CD8-positive, alpha-beta memory T cell (primary cell): ENCODE results near the gene PLPPR3. TPM values are rescaled to one million over a fixed set of nuclear protein-coding genes. Genes with fewer than 3 reads are reported as not detected.

ENCODE experiments used
- CTCF ChIA-PET: fragments of 350-600 bp; sonication (Branson Sonifier 250); formaldehyde crosslinking; loops from one replicate; lab custom pipeline; 2021; ENCODE audit warnings: antibody characterized with exemption; lab: Charles Lee
- POLR2A ChIA-PET: fragments of 350-600 bp; sonication (Branson Sonifier 250); formaldehyde crosslinking; loops from one replicate; lab custom pipeline; 2021; ENCODE audit warnings: antibody characterized with exemption; lab: Charles Lee
- DNase-seq, 5 donors: peaks; one replicate each; pipeline versions ENCODE4 v3.0.0 to v3.0.0-alpha.2; 2020 to 2022; ENCODE audit warnings: mixed read lengths in 1 of 5
- H3K27ac ChIP-seq: one replicate; pipeline ENCODE4 v1.7.0; 2013; ENCODE audit warnings: low read depth, mild to moderate bottlenecking, low read length, moderate library complexity
- H3K27me3 ChIP-seq: 2 replicates; pipeline ENCODE4 v1.7.0; 2013; ENCODE audit warnings: low read length, mild to moderate bottlenecking; ENCODE audit not compliant: insufficient read depth, poor library complexity, severe bottlenecking
- H3K36me3 ChIP-seq: 2 replicates; pipeline ENCODE4 v1.7.0; 2013; ENCODE audit warnings: mild to moderate bottlenecking, low read length, moderate library complexity; ENCODE audit not compliant: insufficient read depth
- H3K4me1 ChIP-seq: 2 replicates; pipeline ENCODE4 v1.7.0; 2013; ENCODE audit warnings: mild to moderate bottlenecking, low read length, moderate library complexity; ENCODE audit not compliant: insufficient read depth
- H3K4me3 ChIP-seq: 2 replicates; pipeline ENCODE4 v1.7.0; 2013; ENCODE audit warnings: mild to moderate bottlenecking, low read length
- H3K9me3 ChIP-seq: 2 replicates; pipeline ENCODE4 v1.7.0; 2013; ENCODE audit warnings: mild to moderate bottlenecking, low read length
- H3K27ac Mint-ChIP-seq, 8 donors: one replicate each; pipeline ENCODE4 v1.8.0; 2020 to 2021; ENCODE audit warnings: mixed read lengths in 8 of 8, mild to moderate bottlenecking in 6 of 8, inconsistent platforms in 3 of 8, moderate library complexity in 3 of 8
- H3K27me3 Mint-ChIP-seq, 2 donors: one replicate each; pipeline ENCODE4 v1.8.0; 2020 to 2021; ENCODE audit warnings: mixed read lengths in 2 of 2, mild to moderate bottlenecking in 1 of 2, moderate library complexity in 1 of 2
- H3K36me3 Mint-ChIP-seq, 3 donors: one replicate each; pipeline ENCODE4 v1.8.0; 2020 to 2021; ENCODE audit warnings: mixed read lengths in 3 of 3, inconsistent platforms in 1 of 3, mild to moderate bottlenecking in 1 of 3
- H3K4me1 Mint-ChIP-seq, 3 donors: one replicate each; pipeline ENCODE4 v1.8.0; 2020 to 2021; ENCODE audit warnings: mixed read lengths in 3 of 3, inconsistent platforms in 1 of 3, mild to moderate bottlenecking in 1 of 3
- H3K4me3 Mint-ChIP-seq, 7 donors: one replicate each; pipeline ENCODE4 v1.8.0; 2020 to 2021; ENCODE audit warnings: mixed read lengths in 7 of 7, mild to moderate bottlenecking in 6 of 7, moderate library complexity in 4 of 7, inconsistent platforms in 2 of 7
- H3K9me3 Mint-ChIP-seq, 5 donors: one replicate each; pipeline ENCODE4 v1.8.0; 2020 to 2022; ENCODE audit warnings: mixed read lengths in 5 of 5, mild to moderate bottlenecking in 3 of 5, moderate library complexity in 2 of 5, inconsistent platforms in 1 of 5
- polyA plus RNA-seq: library from polyadenylated mRNA; unstranded; fragments of 300-500 nt; fragmentation: Illumina TruSeq; gene quantifications from one replicate; pipeline ENCODE4 v1.2.3, GENCODE V29; 2021
- total RNA-seq, 2 experiments: library from RNA; stranded (reverse); gene quantifications; one replicate each; pipeline ENCODE4 v1.2.3, GENCODE V29; 2021

Gene PLPPR3
- total and polyA plus RNA-seq, 3 experiments from 2014 or later = not detected

- POLR2A ChIA-PET = no interaction called here
- no peak overlapping the region for H3K27ac Mint-ChIP-seq
Measured at GRCh38 chr19:829129-829758, 7.5 kb upstream of the PLPPR3 start.

DNA sequence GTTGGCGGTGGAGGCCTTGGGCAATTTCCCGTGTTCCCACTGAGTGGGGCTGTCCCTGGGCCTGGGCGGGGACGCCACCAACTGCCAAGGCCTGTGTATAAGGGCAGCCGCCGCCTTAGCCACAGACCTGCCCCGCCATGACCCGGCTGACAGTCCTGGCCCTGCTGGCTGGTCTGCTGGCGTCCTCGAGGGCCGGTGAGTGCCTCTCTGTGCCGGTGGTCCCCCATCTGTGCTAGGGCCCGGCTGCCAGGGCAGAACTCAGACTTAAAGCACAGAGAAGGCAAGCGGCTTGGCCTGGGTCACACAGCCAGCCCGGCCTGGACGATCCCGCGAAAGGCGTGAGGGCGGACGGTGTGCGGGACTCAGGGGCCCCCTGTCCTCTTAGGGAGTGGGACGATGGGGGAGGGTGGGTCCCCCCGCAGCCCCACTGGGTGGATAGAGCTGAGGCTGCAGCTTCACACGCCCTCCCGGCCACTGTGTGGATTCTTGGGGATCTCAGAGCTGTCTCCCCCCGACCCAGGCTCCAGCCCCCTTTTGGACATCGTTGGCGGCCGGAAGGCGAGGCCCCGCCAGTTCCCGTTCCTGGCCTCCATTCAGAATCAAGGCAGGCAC lies 6.1 kb upstream of the PLPPR3 start, which contains the start of gene AZU1:
Gene AZU1, plus strand, starts transcription at position 128 of the 612 bp plus-strand sequence. Its CDS starts 10 bp downstream, at position 138.
- ChIA-PET CTCF (no interaction called here), POLR2A (no interaction called here)
- Histone ChIP-seq H3K4me1 (no peaks in the 10 kb centered on the region), H3K27ac (no peak within 1 kb of the TSS), H3K9me3 (no peaks in the 10 kb centered on the region), H3K27me3 (peaks cover 6% of the 10 kb centered on the region), H3K4me3 (no peak within 1 kb of the TSS), H3K36me3 (no peaks in the 10 kb centered on the region)
- peaks cover 7 to 12% of the 10 kb centered on the region in 2 donors for H3K27me3 Mint-ChIP-seq
- H3K9me3 Mint-ChIP-seq = no peaks in the 10 kb centered on the region
- peak within 1 kb of the TSS in 1 of 8 donors; percentile 38 for H3K27ac Mint-ChIP-seq
- H3K36me3 Mint-ChIP-seq = no peaks in the 10 kb centered on the region
- H3K4me1 Mint-ChIP-seq = peaks cover 0 to under 1% (median 0%) of the 10 kb centered on the region in 3 donors
- DNase-seq = no peak
- no peak within 1 kb of the TSS for H3K4me3 Mint-ChIP-seq

More at GRCh38 chr19:829129-829758, 7.5 kb upstream of the PLPPR3 start:
- Mint-ChIP-seq H3K27me3 (peaks cover 0 to 3% of the 10 kb centered on the region in 2 donors), H3K9me3 (no peaks in the 10 kb centered on the region), H3K4me3 (no peak overlapping the region), H3K4me1 (no peaks in the 10 kb centered on the region), H3K36me3 (no peaks in the 10 kb centered on the region)
- DNase-seq = no peak
- CTCF ChIA-PET = no interaction called here
- H3K4me3 ChIP-seq = no peak overlapping the region
- no peaks in the 10 kb centered on the region for H3K27me3 ChIP-seq
- no peak overlapping the region for H3K27ac ChIP-seq
- H3K4me1 ChIP-seq = no peaks in the 10 kb centered on the region
- no peaks in the 10 kb centered on the region for H3K36me3 ChIP-seq
- no peaks in the 10 kb centered on the region for H3K9me3 ChIP-seq

- H3K4me3 Mint-ChIP-seq = no peak overlapping the region
- ChIA-PET CTCF (no interaction called here), POLR2A (no interaction called here)
Measured at GRCh38 chr19:827314-827709, 5.6 kb upstream of the PLPPR3 start.

DNA sequence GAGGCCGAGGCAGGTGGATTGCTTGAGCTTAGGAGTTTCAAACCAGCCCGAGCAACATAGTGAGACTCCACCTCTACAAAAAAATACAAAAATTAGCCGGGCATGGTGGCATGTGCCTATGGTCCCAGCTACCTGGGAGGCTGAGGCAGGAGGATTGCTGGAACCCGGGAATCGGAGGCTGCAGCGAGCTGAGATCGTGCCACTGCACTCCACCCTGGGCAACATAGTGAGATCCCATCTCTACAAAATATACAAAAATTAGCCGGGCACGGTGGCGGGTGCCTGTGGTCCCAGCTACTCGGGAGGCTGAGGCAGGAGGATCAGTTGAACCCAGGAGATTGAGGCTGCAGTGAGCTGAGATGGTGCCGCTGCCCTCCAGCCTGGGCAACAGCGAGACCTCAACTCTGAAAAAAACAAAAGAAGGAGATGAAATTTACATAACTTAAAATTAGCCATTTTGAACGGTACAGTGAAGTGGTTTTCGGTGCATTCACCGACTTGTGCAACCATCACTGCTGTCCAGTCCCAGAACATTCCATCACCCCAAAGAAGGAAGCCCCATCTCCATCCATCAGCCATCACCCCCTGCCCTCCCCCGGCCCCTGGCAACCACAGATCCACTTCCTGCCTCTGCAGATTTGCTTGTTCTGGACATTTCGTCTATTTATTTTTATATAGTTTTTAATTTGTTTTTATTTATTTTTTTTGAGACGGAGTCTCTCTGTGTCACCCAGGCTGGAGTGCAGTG lies 4.3 kb upstream of the PLPPR3 start:
- no peaks in the 10 kb centered on the region for H3K4me1 ChIP-seq
- Mint-ChIP-seq H3K9me3 (no peaks in the 10 kb centered on the region), H3K4me3 (no peak overlapping the region), H3K27me3 (peaks cover 10 to 15% of the 10 kb centered on the region in 2 donors), H3K36me3 (no peaks in the 10 kb centered on the region), H3K4me1 (peaks cover 0 to 3% (median 0%) of the 10 kb centered on the region in 3 donors), H3K27ac (no peak overlapping the region)
- no peak overlapping the region for H3K27ac ChIP-seq
- peaks cover 6% of the 10 kb centered on the region for H3K27me3 ChIP-seq
- DNase-seq = no peak
- no peaks in the 10 kb centered on the region for H3K9me3 ChIP-seq
- ChIA-PET CTCF (no interaction called here), POLR2A (no interaction called here)
- no peak overlapping the region for H3K4me3 ChIP-seq
- H3K36me3 ChIP-seq = no peaks in the 10 kb centered on the region

More at GRCh38 chr19:827314-827709, 5.6 kb upstream of the PLPPR3 start:
- Histone ChIP-seq H3K4me1 (no peaks in the 10 kb centered on the region), H3K36me3 (no peaks in the 10 kb centered on the region), H3K4me3 (no peak overlapping the region), H3K27ac (no peak overlapping the region), H3K27me3 (peaks cover 6% of the 10 kb centered on the region), H3K9me3 (no peaks in the 10 kb centered on the region)
- H3K27ac Mint-ChIP-seq = no peak overlapping the region
- H3K4me1 Mint-ChIP-seq = peaks cover 0 to 3% (median 0%) of the 10 kb centered on the region in 3 donors
- H3K9me3 Mint-ChIP-seq = no peaks in the 10 kb centered on the region
- H3K36me3 Mint-ChIP-seq = no peaks in the 10 kb centered on the region
- DNase-seq = no peak
- peaks cover 10 to 15% of the 10 kb centered on the region in 2 donors for H3K27me3 Mint-ChIP-seq

- no peak overlapping the region for H3K27ac ChIP-seq
- CTCF ChIA-PET = no interaction called here
- peaks cover 6% of the 10 kb centered on the region for H3K27me3 ChIP-seq
- H3K4me3 ChIP-seq = no peak overlapping the region
- no peak for DNase-seq
- Mint-ChIP-seq H3K4me1 (peaks cover 0 to 3% (median 0%) of the 10 kb centered on the region in 3 donors), H3K27ac (no peak overlapping the region), H3K4me3 (no peak overlapping the region), H3K27me3 (peaks cover 10 to 16% of the 10 kb centered on the region in 2 donors), H3K36me3 (no peaks in the 10 kb centered on the region), H3K9me3 (no peaks in the 10 kb centered on the region)
- no peaks in the 10 kb centered on the region for H3K9me3 ChIP-seq
- POLR2A ChIA-PET = no interaction called here
- H3K4me1 ChIP-seq = no peaks in the 10 kb centered on the region
- no peaks in the 10 kb centered on the region for H3K36me3 ChIP-seq
Measured at GRCh38 chr19:824885-825284, 3.1 kb upstream of the PLPPR3 start.

DNA sequence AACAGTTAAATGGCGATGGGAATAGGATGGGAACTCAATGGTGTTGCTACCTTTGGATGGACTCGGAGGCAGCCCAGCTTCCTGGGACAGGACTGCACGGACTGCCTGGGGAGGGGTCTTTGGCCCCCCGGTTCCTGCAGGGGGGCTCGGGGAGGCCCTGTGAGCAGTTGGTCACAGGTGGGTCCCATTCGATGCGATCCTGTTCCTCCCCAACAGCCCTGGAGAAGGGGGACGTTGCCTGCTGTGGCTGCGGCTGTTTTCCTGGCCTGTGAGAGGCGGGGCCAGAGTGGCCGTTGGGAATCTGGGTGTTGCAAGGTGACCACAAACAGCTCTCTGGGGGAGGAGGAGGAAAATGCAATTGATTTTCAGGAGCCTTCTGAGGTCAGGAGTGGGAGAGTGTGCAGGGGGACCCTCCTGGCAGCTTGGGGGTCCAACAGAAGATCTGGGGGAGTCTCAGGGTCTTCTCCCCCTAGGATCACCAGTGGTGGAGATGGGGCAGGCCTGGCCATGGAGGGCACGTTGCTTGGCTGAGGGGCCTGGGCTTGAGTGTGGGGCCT lies 1.9 kb upstream of the PLPPR3 start:
- Histone ChIP-seq H3K27ac (peak overlapping the region; percentile 67), H3K27me3 (peaks cover 6% of the 10 kb centered on the region), H3K4me3 (no peak overlapping the region), H3K9me3 (no peaks in the 10 kb centered on the region), H3K4me1 (no peaks in the 10 kb centered on the region), H3K36me3 (no peaks in the 10 kb centered on the region)
- Mint-ChIP-seq H3K27me3 (peaks cover 10 to 15% of the 10 kb centered on the region in 2 donors), H3K4me3 (peak overlapping the region in 1 of 7 donors; percentile 27), H3K36me3 (no peaks in the 10 kb centered on the region), H3K27ac (no peak overlapping the region), H3K9me3 (no peaks in the 10 kb centered on the region), H3K4me1 (peaks cover 0 to 3% (median 0%) of the 10 kb centered on the region in 3 donors)
- ChIA-PET CTCF (no interaction called here), POLR2A (no interaction called here)
- no peak for DNase-seq

DNA sequence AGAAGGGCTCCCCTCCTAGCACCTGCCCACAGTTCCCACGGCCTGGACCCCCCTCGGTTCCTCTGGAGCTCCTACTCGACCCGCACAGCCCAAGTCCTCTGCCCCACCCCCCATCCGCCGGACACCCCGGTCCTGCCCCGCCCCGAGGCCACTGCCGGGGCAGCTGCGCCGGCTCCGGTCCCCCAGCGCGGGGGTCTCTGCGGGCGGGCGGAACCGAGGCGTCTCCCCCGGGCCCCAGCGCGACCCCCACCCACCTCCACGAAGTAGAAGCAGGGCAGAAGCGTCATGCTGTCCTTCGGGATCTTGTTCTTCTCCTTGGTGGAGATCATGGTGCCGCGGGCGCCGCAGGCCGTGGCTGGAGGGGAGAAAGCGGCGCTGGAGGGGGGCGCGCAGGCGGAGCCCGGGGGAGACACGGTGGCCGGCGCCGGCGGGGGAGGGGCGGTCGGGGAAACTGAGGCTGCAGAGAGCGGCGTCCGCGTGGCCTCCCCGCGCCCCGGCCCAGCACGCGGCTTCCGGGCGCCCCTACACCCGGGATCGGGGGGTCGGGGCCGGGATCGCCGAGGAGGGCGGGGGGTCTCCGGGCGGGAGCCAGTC lies 427 bp downstream of the PLPPR3 start:
- POLR2A ChIA-PET = no interaction called here
- peaks cover 10 to 15% of the 10 kb centered on the region in 2 donors for H3K27me3 Mint-ChIP-seq
- Histone ChIP-seq H3K27ac (no peak overlapping the region), H3K4me1 (no peaks in the 10 kb centered on the region), H3K27me3 (peaks cover 6% of the 10 kb centered on the region), H3K36me3 (no peaks in the 10 kb centered on the region), H3K4me3 (no peak overlapping the region), H3K9me3 (no peaks in the 10 kb centered on the region)
- H3K9me3 Mint-ChIP-seq = no peaks in the 10 kb centered on the region
- CTCF ChIA-PET = no interaction called here
- peaks cover 0 to 3% (median 0%) of the 10 kb centered on the region in 3 donors for H3K4me1 Mint-ChIP-seq
- H3K36me3 Mint-ChIP-seq = peaks cover 0 to 3% (median 2%) of the 10 kb centered on the region in 3 donors
- no peak overlapping the region for H3K27ac Mint-ChIP-seq
- no peak overlapping the region for H3K4me3 Mint-ChIP-seq
- no peak for DNase-seq
